ENCODE measurements around the gene HOXC9.

DNA sequence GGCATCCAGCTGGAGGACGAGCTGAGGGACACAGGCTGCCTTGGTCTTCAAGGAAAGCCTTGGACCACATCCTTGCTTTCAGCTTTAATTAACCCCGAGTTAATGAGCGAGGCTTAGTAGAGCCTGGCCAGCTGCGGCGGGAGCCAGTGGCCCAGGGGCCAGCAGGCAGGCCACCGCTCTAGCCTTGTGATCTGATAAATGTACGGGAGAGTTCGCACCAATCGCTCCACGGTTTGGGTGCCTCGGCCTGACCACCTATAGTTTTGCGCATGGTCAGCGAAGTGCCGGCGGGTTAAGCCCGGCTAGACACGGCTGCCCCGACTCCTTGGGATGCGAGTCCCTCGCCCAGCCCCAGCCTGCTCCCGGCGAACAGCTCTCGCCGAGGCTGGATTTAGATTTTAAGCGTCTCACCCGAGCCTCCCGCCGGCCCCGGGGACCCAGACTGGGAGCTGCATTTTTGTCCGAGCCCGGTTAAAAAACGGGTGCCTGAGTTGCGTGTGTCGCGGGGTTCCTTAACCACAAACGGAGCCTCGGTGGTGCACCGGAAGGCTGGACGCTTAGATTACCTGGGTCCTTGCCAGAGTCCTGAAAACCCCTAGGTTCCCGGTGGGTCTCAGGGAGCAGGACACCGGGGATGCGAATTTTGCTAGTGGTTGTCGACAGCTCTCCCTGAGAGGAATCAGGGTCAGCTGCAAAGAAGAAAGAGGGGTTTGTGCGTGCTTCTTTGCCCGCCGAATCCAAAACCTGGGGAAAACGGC is 48.2 kb upstream of the HOXC9 start:
- TF ChIP-seq, protein P1, sequence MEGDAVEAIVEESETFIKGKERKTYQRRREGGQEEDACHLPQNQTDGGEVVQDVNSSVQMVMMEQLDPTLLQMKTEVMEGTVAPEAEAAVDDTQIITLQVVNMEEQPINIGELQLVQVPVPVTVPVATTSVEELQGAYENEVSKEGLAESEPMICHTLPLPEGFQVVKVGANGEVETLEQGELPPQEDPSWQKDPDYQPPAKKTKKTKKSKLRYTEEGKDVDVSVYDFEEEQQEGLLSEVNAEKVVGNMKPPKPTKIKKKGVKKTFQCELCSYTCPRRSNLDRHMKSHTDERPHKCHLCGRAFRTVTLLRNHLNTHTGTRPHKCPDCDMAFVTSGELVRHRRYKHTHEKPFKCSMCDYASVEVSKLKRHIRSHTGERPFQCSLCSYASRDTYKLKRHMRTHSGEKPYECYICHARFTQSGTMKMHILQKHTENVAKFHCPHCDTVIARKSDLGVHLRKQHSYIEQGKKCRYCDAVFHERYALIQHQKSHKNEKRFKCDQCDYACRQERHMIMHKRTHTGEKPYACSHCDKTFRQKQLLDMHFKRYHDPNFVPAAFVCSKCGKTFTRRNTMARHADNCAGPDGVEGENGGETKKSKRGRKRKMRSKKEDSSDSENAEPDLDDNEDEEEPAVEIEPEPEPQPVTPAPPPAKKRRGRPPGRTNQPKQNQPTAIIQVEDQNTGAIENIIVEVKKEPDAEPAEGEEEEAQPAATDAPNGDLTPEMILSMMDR (IDR thresholded peaks at IDR 0.05; ENCODE audit: low read length) = no peak
- TF ChIP-seq EZH2 (IDR thresholded peaks at IDR 0.05; ENCODE audit: borderline replicate concordance, low read length) = no peak

Measured in OCI-LY1 (cell line).